ENCODE results near the gene KMT2A. TPM values are rescaled to one million over a fixed set of nuclear protein-coding genes. Genes with fewer than 3 reads are reported as not detected.

Gene KMT2A
- total RNA-seq, 4 donors from 2014 or later: 61.8 to 150 (median 80.1) TPM

DNA sequence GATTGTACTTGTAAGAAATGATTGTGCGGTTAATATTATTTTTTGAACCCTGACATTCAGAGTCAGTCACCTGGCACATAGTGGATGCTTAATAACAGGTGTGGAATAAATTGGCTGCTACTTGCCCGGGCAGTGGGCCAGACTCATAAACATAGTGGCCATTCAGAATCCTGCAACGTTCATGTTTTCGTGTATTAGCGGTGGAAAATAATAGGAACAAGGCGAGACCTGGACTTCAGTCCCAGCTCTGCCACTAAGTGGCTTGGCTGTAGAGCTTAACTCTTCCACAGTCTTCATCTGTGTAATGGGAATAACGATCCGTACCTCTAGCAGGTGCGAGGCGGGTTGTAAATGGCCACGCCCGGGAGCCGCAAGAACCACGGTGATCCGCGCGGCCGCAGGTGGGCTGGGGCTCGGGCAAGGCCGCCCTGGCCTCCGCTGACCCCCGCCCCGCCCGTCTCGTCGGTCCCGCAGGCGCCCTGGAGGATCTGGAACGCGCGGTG, 93.9 kb downstream of the KMT2A start:
- Histone ChIP-seq H3K4me1 (peaks cover 33% of the 10 kb centered on the region), H3K27me3 (no peaks in the 10 kb centered on the region), H3K4me3 (peak overlapping the region; percentile 96), H3K27ac (peak overlapping the region; percentile 77), H3K36me3 (peaks cover 8% of the 10 kb centered on the region), H3K9me3 (no peaks in the 10 kb centered on the region)
- no peak for DNase-seq (ENCODE audit: low spot score in 2 of 2)
- WGBS: 4% methylated on average over 18 of the region's 31 CpGs
- TF ChIP-seq, protein P1, sequence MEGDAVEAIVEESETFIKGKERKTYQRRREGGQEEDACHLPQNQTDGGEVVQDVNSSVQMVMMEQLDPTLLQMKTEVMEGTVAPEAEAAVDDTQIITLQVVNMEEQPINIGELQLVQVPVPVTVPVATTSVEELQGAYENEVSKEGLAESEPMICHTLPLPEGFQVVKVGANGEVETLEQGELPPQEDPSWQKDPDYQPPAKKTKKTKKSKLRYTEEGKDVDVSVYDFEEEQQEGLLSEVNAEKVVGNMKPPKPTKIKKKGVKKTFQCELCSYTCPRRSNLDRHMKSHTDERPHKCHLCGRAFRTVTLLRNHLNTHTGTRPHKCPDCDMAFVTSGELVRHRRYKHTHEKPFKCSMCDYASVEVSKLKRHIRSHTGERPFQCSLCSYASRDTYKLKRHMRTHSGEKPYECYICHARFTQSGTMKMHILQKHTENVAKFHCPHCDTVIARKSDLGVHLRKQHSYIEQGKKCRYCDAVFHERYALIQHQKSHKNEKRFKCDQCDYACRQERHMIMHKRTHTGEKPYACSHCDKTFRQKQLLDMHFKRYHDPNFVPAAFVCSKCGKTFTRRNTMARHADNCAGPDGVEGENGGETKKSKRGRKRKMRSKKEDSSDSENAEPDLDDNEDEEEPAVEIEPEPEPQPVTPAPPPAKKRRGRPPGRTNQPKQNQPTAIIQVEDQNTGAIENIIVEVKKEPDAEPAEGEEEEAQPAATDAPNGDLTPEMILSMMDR (IDR thresholded peaks at IDR 0.05): no peak
- TF ChIP-seq POLR2A (IDR thresholded peaks at IDR 0.05) (no peak), EP300 (IDR thresholded peaks at IDR 0.05) (no peak), POLR2AphosphoS5 (IDR thresholded peaks at IDR 0.05) (no peak)

DNA sequence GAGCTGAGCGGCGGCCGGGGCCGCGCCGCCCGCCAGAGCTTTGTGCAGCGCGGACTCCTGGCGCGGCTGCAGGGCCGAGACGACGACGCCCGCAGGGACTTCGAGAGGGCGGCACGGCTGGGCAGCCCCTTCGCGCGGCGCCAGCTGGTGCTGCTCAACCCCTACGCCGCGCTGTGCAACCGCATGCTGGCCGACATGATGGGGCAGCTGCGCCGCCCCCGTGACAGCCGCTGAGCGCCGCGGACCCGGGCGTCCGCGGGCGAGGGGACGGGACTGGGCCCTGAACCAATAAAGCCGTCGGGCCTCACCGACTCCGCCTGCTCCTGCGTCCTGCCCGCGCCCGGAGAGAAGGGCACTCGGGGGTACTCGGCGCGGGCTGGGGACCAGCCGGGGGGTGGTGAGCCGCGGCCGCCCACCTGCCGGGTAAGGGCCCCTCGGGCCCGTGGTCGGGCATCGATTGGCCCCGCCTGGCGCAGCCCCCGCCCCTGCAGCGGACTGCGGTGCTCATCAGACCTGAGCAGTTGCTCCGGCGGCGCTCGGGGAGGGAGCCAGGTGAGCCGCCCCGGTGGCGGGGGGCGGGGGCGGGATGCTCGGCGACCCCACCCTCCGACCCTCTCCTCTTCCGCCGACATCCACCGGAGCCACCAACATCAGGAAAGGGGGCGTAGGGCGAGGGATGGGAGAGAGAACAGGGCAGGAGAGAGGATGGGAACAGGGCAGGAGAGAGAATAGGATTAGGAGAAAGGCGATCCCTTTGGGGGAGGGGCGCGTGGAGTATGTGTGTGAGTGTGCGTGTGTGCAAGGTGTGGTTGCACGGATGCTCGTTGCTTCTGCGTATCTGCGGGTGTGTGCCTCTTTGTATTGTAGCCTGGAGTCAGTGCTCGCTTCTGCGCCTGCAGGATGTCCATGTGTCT, 94.6 kb downstream of the KMT2A start, which contains the start of gene TMEM25:
TSS of gene TMEM25 (plus strand) at position 510 of the 914 bp plus-strand sequence. CDS start 610 bp downstream, outside the sequence.
- Histone ChIP-seq H3K27ac (peak within 1 kb of the TSS; percentile 77), H3K4me1 (peaks cover 33% of the 10 kb centered on the region), H3K9me3 (no peaks in the 10 kb centered on the region), H3K36me3 (peaks cover 12% of the 10 kb centered on the region), H3K4me3 (peak within 1 kb of the TSS; percentile 96), H3K27me3 (no peaks in the 10 kb centered on the region)
- WGBS: 5% methylated on average over 23 of the region's 94 CpGs
- DNase-seq (ENCODE audit: low spot score in 2 of 2): peak in 1 of 2 donors; percentile 73
- TF ChIP-seq, protein P1 (IDR thresholded peaks at IDR 0.05): no peak
- TF ChIP-seq POLR2AphosphoS5 (IDR thresholded peaks at IDR 0.05): no peak
- TF ChIP-seq EP300 (IDR thresholded peaks at IDR 0.05): no peak
- TF ChIP-seq POLR2A (IDR thresholded peaks at IDR 0.05): no peak

DNA sequence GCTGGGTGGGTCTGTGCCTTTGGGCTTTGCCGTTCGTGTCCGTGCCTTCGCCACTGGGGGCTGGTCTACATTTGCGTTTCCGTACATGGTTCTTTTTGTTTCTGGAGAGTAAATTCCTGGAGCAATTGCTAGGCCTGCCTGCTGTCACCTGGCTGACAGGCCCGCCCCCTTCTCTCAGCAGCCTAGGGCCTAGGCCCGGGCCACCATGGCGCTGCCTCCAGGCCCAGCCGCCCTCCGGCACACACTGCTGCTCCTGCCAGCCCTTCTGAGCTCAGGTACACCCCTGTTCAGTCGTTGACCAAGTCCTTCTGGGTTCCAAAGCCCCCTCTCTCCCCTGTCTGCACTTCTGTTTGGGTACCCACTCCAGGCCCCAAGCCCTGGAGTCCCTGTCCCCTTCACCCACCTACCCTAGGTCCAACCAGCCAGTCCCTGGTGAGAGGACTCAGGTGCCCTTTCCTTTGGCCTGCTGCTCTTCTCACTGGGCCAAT, 95.3 kb downstream of the KMT2A start:
- no peak for TF ChIP-seq POLR2AphosphoS5 (IDR thresholded peaks at IDR 0.05)
- no peak for TF ChIP-seq EP300 (IDR thresholded peaks at IDR 0.05)
- TF ChIP-seq POLR2A (IDR thresholded peaks at IDR 0.05): no peak
- TF ChIP-seq, protein P1 (IDR thresholded peaks at IDR 0.05): no peak
- Histone ChIP-seq H3K27ac (no peak overlapping the region), H3K27me3 (no peaks in the 10 kb centered on the region), H3K4me3 (peak overlapping the region; percentile 96), H3K4me1 (peaks cover 33% of the 10 kb centered on the region), H3K9me3 (no peaks in the 10 kb centered on the region), H3K36me3 (peaks cover 12% of the 10 kb centered on the region)
- no peak for DNase-seq (ENCODE audit: low spot score in 2 of 2)
- WGBS: 13% methylated on average over 11 of the region's 12 CpGs

DNA sequence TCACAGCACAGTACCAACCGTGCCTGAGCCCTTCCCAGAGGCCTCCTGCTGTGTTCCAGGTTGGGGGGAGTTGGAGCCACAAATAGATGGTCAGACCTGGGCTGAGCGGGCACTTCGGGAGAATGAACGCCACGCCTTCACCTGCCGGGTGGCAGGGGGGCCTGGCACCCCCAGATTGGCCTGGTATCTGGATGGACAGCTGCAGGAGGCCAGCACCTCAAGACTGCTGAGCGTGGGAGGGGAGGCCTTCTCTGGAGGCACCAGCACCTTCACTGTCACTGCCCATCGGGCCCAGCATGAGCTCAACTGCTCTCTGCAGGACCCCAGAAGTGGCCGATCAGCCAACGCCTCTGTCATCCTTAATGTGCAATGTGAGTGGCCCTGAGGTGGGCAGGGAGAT, 95.8 kb downstream of the KMT2A start:
- no peak for DNase-seq (ENCODE audit: low spot score in 2 of 2)
- 75% methylated on average over 5 of the region's 10 CpGs for WGBS
- no peaks in the 10 kb centered on the region for H3K27me3 ChIP-seq
- peaks cover 31% of the 10 kb centered on the region for H3K4me1 ChIP-seq
- TF ChIP-seq POLR2AphosphoS5 (IDR thresholded peaks at IDR 0.05): no peak
- no peak for TF ChIP-seq EP300 (IDR thresholded peaks at IDR 0.05)
- TF ChIP-seq POLR2A (IDR thresholded peaks at IDR 0.05): no peak
- TF ChIP-seq, protein P1 (IDR thresholded peaks at IDR 0.05): no peak
- peak overlapping the region; percentile 96 for H3K4me3 ChIP-seq
- H3K9me3 ChIP-seq: no peaks in the 10 kb centered on the region
- H3K27ac ChIP-seq: no peak overlapping the region
- H3K36me3 ChIP-seq: peaks cover 12% of the 10 kb centered on the region

Data from suprapubic skin (tissue), 4 donors.